Medulla oblongata (tissue), 1 donor: ENCODE data around the gene KLK15.
A peak's percentile ranks its signal among the peaks of the same experiment; 100 is the strongest.

Source experiments
- DNase-seq: peaks from one replicate; pipeline ENCODE4 v3.0.0-alpha.2; 2015; ENCODE audit errors: extremely low spot score

KLK15 gene

DNA sequence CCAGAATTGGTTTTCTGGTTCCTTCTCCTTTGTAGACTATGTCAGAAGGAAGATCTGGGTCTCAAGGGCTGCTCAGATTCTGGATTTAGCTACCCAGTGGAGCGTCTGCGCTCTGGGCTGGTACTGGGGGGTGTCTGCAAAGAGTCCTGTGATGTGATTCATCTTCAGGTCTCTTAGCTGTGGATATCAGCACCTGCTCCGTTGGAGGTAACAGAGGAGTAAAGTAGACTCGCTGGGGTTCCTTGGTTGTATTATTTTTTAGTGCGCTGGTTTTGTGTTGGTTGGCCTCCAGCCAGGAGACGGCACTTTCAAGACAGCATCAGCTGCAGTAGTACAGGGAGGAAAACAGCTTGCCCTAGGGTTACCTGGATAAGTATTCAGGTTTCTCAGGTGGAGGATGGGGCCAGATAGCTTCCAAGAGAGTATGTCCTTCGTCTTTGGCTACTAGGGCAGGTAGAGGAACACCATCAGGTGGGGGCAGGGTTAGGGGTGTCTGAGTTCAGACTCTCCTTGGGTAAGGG, 10.4 kb upstream of the KLK15 start:
- DNase-seq: no peak

DNA sequence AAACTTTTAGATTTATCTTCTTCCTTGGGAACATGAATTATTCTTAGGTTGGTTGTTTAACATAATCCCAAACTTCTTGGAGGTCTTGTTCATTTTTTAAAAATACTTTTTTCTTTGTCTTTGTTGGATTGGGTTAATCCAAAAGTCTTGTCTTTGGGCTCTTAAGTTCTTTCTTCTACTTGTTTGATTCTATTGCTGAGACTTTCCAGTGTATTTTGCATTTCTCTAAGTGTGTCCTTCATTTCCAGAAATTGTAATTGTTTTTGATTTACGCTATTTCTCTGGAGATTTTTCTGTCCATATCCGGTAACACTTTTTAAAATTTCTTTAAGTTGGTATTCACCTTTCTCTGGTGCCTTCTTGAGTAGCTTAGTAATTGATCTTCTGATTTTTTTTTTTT, 9.8 kb upstream of the KLK15 start:
- no peak for DNase-seq

DNA sequence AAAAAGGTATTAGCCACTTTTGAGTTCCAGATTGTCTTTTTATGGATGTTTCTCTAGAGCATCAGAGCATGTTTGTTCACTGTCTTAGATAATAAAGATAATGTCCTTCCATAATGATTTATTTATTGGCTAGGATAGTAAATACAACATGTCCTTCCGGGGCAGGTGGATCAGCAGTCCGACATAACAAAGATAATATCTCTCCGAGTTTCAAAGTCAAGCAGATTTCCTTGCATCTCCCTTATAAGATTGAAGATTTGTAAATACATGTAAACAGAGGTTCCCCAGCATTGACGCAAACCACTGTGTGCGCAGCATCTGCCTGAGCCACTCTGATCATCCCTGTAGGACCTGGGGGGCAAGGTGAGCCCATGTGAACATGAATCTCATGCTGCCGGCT, 8.8 kb upstream of the KLK15 start:
- DNase-seq: no peak

DNA sequence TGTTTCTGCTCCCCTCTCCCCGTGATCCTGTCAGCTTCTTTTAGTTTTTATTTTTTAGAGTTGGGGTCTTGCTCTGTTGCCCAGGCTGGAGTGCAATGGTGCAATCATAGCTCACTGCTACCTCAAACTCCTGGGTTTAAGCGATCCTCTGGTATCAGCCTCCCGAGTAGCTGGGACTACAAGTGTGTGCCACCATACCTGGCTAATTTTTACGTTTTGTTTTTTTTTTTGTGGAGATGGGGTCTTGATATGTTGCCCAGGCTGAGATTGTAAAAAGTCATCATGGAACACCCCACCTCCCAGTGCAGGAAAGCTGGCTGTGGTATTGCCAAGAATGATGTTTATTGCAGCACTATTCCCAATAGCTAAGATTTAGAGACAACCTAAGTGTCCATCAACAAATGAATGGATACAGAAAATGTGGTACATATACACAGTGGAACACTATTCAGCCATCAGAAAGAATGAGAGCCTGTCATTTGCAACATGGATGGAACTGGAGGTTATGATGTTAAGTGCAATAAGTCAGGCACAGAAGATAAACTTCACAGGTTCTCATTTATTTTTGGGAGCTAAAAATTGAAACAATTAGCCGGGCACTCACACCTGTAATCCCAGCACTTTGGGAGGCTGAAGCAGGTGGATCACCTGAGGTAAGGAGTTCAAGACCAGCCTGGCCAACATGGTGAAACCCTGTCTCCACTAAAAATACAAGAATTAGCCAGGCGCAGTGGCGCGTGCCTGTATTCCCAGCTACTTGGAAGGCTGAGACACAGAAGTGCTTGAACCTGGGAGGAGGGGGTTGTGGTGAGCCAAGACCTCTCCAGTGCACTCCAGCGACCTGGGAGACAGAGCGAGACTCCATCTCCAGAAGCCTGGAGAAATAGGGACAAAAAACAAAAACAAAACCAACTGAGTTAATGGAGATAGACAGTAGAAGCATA, 6.6 kb upstream of the KLK15 start:
- no peak for DNase-seq

DNA sequence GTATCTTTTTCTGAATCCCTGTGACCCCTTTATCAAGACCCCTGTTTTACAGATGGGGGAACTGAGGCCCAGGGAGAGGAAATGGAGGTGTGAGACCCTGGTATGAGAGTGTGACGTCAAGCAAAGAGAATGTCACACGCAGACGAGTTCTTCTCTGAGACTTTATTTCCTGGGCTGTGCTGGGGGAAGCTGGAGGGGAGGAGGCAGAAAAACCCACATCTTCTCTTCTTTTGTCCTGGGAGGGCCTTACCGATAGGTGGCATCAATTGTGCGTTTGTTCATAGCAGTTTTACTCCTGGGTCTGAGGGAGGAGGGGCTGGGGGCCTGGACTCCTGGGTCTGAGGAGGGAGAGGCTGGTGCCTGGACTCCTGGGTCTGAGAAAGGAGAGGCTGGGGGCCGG, 4.9 kb upstream of the KLK15 start:
- no peak for DNase-seq

DNA sequence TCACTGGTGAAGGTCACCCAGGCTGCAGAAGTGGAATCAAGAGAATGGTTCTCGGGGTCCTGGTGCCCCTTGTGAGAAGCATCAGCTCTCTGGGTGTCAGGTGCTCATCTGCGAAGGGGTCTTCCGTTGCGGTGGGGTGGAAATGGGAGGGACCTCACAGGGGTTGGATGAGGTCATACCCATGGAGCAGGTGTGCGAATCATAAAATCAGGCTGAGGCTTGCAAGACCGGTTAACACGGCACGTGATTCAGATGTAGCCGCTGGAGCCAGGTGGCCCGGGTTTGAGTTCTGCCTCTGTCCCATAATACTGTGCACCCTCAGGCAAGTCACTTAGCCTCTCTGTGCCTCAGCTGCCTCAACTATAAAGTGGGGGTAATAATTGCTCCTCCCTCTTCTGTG, 3.9 kb upstream of the KLK15 start:
- DNase-seq: no peak

DNA sequence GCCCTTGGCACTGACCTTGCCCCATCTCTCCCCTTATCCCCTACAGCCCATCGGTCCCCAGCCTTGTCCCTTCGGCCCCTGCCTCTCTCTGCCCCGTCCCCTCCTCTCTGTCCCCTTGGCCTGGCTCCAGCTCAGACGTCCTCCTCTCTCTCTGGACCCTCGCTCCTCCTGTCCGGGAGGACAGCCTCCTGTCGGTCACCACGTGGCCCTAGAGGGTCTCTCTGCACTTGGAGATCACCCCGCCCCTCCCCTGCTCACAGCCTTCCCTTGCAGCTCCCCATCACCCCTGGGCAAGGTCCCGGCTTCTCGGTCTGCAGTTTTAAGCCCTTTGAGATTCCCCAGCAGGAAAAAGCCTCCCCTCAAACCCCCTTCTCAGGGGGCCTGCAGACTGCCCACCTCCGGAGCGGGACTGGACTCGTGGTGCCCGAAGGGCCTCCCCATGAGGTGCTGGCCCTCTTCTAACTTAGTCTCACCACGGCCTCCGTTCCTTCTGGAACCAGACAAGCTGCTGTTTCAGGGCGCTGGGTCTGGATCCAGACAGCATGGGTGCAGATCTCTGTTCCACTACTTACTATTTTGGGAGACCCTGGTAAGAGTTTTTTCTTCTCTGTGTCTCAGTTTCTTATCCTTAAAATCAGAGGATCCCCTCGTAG, 3.3 kb upstream of the KLK15 start:
- DNase-seq: no peak

DNA sequence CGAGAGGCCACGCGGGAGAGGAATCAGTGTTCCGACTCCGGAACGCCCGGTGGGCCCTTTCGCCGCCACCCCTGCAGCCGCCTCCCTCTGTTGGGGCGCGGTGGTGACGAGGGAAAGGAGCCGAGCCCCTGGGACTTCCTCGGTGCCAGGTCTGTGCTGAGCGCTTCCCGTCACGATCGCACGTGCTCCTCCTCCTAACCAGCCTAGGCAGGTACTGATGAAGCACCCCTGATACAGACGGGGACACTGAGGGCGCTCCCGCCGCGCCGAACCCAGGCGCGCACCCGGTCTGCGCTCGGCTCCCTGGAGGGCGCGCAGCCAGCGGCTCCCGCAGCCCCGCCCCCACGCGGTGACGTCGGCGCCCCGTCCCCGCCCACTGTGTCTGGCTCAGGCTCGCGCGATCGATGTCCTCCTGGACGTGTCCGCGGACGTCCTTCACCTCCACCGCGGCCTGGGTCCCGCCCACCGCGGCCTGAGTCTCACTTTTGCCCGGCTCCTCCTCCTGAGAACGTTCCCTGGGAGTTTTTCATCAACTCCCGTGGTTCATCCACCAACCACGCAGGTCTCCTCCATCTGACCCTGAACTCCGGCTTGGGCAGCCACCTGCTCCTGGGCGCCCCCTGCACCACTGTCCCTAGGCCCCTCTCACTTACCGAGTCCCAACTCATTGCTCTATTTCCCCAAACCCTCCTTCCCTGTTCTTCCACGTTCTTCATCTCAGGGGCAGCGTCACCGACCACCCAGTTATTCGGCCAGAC, 2.6 kb upstream of the KLK15 start:
- peak; percentile 30 for DNase-seq

DNA sequence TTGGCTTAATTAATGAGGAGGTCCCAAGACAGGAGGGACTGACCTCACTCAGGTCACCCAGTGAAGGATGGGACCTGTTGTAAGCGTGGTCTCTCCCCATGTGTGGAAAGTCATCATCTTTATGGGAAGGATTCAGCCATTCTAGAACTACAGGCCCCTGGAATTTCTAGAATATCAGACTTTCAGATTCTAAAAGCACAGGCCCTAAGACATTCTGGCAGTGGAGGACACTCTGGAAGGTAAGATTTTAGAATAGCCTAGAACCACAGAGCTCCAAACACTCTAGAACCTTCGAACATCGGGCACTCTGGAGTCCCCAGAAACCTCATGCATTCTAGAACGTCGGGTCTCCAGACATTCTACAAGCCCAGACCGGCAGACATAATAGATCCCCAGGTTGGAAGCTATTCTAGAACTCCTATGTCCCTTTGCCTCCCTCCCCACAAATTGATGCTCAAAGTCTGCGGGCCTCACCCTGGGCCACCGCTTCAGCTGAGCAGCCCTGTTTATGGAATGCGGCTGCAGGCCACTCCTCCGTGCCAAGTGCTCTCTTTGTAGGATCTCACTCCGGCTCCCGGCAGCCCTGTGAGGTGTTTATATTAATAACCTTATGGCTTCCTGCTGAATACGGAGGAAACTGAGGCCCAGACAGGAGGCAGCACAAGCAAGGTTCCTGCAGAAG, 1.9 kb upstream of the KLK15 start:
- no peak for DNase-seq

DNA sequence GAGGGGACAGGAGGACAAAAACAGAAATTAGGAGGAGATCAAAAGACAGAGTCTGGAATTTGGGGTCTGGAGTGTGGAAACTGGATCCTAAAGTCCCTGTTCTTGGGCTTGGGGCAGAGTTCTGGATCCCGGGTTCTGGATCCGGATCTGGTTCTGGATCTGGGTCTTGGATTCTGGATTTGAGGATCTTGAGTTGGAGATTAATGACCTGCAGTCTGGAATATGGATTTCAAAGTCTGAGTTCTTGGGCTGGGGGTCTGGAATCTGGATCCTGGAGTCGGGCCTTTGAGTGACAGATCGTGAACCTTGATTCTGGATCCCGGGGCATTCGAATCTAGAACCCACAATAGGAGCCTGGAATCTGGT, 411 bp upstream of the KLK15 start:
- DNase-seq: no peak

DNA sequence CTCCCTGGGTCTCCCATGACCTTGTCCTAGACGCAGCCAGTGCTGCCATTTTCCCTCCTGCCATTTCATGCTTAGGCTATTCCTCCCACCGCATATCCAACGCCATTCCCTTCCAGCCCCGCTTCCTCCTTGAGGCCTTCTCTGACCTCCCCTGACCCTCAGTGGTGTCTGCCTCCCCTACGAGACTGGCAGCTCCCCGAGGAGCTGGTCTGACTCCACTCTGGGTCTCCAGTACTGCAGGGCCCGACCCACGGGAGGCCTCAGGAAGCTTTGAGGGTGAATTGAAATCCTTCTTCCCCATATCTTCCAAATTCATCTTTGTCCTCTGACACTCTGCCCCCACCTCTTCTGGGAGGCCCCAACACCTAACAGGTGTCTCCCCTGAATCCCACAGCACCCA, 708 bp downstream of the KLK15 start:
- DNase-seq: no peak

DNA sequence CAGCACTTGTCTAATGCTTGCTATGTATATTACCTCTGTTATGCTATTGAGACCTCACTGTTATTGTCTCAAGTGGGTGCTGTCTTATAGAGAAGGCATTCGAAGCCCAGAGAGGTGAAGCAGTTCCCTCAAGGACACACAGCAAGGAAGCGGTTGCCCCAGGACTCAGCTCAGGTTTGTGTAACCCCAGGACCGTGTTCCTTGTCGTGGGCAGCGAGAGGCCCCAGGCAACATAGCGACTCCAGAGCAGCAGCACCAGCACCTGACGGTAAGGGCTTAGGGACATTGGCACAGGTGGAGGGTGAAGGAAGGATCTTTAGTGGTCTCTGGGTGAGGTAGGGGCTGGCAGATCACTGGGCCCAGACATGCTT, 2.4 kb downstream of the KLK15 start:
- no peak for DNase-seq

DNA sequence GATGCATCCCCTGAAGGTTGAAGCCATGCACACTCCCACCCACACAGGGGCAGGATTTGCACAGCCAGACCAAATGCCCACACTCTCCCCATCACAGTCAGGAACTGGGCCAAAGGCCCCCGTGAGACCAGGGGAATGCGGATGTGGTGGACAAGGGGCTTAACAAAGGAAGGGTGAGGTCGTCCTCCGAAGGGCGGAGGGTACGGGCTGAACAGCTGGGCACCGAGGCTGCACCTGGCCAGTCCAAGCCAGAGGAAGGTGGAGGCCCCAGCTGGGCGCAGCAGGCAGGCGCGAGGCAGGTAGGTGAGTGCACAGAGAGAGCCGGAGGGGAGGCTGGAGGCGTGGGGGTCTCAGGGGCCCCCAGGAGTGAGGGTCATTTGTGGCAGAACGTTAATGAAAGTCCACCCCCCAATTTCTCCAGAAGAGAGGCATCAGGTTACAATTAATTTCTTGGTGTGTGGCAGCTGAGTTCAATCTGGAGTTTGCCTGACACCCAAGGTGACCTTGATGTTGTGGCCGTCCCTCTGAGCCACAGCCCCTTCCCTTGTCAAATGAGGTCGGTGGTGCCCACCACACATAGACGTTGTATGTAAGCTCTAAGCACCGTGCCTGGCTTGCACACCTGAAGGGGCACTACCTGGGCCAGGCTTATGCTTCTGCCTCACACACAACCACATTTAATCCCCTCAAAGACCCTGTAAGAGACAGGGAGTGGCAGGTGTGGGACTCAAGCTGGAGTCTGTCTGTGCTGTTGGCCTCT, 2.9 kb downstream of the KLK15 start:
- no peak for DNase-seq

DNA sequence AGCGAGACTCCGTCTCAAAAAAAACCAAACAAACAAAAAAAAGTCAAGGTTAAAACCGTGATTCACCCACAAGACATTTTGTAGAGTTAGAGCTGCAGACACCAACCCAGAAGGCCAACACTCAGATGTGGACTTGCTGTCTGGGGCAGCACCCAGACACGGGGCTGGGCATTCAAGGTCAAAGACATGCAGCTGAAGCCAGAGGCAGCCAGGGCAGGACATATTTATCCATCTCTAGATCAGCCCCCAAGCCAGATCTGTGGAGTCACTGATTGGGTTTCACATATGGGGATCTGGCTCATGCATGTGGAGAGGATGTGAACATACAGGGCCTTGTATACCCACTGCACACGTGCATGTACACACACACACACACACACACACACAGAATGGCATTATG, 3.6 kb downstream of the KLK15 start:
- DNase-seq: no peak

DNA sequence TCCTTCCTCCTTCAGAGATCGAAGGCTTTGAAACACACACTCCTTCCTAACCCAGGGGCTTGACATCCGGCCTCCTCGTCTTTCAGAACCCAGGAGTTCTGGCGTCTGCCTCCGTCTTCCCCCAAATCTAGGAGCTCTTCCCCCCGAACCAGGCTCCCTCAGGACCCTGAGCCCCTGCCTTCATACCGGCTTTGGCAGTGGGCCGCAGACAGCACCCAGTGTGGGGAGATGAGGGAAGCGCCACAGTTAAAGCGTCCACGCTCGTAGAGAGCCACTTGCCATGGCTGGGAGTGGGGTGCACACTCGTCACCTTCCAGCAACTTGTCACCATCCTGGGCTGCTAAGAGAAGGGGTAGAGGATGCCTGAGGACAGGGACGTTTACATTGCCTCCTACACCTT, 5.9 kb downstream of the KLK15 start:
- no peak for DNase-seq

DNA sequence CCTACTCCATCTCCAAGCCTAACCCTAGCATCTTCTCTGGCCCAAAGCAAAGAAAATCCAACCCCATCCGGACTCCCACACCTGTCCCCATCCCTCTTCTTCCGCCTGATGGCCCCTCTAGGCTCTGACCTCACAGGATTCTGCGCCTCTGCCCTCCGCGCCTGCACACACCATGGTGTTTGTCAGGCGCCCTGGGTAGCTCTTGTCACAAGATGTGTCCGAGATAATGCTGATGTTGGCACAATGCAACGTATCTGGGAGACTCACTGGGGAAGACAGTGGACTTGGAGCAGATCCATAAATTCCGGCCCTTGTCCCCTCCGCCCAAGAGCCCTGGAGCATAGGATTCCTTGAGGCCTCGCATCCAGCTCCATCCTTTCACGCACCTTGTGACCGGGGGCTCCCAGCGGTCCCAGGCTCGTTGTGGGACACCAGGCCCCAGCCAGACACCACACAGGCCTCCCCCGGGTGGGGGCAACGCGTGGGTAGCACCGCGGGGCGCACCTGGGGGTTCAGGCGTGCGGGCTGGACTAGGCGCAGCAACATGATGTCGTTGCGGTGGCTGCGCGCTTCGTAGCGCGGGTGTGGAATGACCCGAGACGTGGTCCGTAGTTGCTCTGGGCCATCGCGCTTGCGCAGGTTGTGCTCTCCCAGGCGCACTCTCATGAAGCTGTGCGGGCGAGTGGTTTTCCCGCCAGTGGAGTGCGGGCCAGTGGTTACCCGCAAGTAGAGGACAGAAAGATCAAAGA, 6.7 kb downstream of the KLK15 start:
- DNase-seq: no peak

DNA sequence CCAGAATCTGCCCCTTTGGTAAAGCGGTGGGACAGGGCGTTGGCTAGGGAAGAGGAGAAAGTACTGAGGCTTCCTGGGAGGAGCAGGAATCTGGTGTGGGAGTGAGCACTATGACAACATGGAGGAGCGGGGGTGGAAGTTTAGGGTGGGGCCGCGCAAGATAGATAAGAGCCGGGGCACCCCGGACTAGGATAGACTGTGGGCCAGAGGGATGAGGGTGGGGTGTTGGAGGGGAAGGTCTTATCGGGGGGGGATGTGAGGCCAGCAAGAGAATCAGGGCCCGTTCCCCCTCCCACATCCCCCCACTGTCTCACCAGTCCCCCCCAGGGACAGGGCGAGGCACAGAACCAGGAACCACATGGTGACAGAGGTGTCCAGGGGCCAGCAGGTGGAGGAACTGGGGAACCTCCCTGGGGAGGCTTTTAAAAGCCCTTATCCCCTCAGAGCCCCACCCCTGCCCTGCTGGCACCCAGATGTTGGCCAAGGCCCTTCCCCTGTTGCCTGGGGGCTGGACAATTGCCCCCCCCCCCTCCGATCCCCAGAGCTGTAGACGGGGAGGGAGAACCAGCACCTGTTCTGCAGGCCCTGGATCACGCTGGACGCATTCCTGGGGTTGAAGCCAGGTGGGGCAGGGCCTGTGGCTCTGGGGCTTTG, 9.9 kb downstream of the KLK15 start, which contains the start of gene KLK1:
TSS of gene KLK1 (minus strand) at position 399 of the 654 bp plus-strand sequence. CDS start at position 360, 39 bp downstream.
- DNase-seq: no peak

DNA sequence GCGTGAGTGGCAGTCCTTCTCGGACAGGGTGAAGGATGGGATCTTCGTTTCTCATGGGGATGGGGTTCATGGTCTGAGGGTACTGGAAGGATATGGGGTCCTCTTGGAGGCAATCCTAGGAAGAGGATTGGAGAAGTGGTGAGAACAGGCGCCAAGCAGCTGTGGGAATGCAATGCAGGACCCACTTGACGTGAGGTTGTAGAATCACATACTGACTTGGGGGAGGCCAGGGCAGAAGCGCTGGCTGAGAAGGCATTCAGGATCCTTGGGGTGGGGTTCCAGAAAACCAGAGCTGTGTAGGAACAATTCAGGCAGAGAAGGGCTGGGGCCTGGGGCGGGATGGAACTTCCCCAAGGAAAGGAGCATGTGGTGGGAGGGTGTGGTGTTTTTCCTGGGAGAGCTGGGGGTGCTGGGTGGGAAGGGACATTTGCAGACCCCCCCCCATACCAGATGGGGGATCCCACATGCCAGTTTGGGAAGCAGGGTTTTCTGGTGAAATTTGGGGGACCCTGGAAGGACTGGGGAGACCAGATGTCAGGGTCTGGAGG, 10.6 kb downstream of the KLK15 start:
- no peak for DNase-seq

DNA sequence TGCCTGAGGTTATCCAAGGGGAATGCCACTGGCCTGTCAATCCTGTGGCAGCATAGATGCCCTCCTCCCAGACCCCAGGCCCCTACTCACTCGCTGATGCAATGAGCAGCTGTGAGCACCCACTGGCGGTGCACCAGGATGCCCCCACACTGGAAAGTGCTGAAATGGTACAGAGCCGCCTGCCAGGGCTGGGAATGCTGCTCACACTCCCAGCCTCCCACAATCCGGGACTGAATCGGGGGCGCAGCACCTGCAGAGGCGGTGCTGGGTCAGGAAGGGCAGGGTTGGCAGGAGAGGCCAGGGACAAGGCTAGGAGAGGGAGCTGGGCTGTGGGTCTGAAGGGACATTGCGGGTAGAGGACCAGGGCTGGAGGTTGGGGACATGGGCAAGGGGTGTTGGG, 11.8 kb downstream of the KLK15 start:
- DNase-seq: no peak

DNA sequence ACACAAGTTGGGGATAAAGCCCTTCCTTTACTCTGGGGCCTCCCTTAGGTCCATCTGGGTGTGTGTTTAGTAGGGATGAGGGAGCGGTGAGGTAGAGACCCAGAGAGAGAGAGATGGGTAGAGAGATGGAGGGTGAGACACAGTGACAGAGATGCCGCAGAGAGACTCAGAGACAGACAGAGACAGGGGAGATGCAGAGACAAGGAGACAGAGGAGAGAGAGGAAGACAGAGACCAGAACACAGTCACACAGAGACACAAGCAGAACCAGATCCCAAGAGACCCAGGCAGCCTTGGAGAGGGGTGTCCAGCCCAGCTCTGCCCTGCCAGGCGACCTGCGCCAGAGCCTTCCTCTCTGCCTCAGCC, 12.1 kb downstream of the KLK15 start:
- no peak for DNase-seq
